ENCODE data around the gene PCDHGB2. TPM values are rescaled to one million over a fixed set of nuclear protein-coding genes. Genes with fewer than 3 reads are reported as not detected.
"Not testable (repeated sequence)": the region's sequence is repeated elsewhere in the genome, so short reads cannot be mapped to it uniquely, and the experiment has no call there.

Gene PCDHGB2
- total RNA-seq, 4 donors from 2014 or later = 9.2 to 14.0 (median 10.4) TPM

DNA sequence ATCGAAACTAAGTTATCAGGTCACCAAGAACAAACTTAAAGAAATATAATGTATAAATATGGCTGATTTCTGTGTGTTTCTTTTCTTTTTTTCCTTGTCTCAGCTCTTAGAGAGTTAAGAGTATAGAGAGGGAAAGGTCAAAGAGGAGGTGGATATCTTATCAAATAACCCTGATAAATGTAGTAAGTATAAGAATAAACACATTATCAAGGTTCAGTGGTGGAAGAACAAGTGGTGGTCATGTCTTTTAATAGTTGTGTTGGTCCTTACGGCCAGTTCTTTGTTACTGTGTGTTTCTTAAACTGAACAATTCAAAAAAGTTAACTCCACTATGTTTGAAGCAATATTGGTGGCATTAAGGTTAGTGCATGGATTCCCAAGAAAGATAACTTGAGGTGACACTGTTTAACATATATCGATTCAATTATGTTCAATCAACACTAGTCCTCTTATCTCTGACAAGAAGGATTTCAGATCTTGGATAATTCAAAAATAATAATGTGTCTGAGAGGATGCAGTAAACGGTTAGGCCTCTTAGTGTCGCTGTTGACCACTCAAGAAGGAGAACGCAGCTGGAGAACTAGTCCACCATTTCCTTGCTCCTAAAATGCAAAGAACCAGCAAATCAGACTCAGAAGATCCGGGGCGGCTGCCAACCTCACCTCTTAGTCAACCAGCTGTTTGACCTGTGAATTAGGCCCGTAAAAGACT is 16.4 kb upstream of the PCDHGB2 start, which contains the start of gene PCDHGA3:
Gene PCDHGA3 (plus strand): TSS at position 588 of the 711 bp plus-strand sequence. CDS start 205 bp downstream, outside the sequence.
- H3K27me3 ChIP-seq = no peaks in the 10 kb centered on the region
- WGBS, 2 donors = 25 to 31% methylated on average over 9 of the region's 9 CpGs
- TF ChIP-seq, protein P1, sequence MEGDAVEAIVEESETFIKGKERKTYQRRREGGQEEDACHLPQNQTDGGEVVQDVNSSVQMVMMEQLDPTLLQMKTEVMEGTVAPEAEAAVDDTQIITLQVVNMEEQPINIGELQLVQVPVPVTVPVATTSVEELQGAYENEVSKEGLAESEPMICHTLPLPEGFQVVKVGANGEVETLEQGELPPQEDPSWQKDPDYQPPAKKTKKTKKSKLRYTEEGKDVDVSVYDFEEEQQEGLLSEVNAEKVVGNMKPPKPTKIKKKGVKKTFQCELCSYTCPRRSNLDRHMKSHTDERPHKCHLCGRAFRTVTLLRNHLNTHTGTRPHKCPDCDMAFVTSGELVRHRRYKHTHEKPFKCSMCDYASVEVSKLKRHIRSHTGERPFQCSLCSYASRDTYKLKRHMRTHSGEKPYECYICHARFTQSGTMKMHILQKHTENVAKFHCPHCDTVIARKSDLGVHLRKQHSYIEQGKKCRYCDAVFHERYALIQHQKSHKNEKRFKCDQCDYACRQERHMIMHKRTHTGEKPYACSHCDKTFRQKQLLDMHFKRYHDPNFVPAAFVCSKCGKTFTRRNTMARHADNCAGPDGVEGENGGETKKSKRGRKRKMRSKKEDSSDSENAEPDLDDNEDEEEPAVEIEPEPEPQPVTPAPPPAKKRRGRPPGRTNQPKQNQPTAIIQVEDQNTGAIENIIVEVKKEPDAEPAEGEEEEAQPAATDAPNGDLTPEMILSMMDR (IDR thresholded peaks at IDR 0.05) = peak in 2 of 5 experiments; percentile 14 to 25
- no peak for TF ChIP-seq POLR2A (IDR thresholded peaks at IDR 0.05)
- no peak for TF ChIP-seq EP300 (IDR thresholded peaks at IDR 0.05)

DNA sequence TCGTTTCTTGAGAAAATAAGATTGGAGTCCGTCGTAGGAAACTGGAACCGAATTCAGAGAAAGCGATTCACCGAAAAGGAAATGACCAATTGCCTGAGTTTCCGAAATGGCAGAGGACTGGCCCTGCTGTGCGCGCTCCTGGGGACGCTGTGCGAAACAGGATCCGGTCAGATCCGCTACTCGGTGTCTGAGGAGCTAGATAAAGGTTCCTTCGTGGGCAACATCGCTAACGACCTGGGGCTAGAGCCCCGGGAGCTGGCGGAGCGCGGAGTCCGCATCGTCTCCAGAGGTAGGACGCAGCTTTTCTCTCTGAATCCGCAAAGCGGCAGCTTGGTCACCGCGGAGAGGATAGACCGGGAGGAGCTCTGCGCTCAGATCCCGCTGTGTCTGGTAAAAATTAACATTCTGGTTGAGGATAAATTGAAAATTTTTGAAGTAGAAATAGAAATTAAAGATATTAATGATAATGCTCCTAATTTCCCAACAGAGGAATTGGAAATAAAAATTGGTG is 15.8 kb upstream of the PCDHGB2 start:
- H3K27me3 ChIP-seq = no peaks in the 10 kb centered on the region
- H3K36me3 ChIP-seq = peaks cover 0 to 12% (median 0%) of the 10 kb centered on the region in 3 donors
- peaks cover 4 to 100% (median 45%) of the 10 kb centered on the region in 4 donors for H3K9me3 ChIP-seq
- H3K4me3 ChIP-seq = peak overlapping the region in 2 of 4 donors; percentile 9 to 29
- 28% methylated on average over 31 of the region's 31 CpGs for WGBS, 2 donors
- H3K27ac ChIP-seq = no peak overlapping the region
- no peaks in the 10 kb centered on the region for H3K4me1 ChIP-seq
- TF ChIP-seq EP300 (IDR thresholded peaks at IDR 0.05) (no peak), POLR2A (IDR thresholded peaks at IDR 0.05) (no peak)
- TF ChIP-seq, protein P1 (IDR thresholded peaks at IDR 0.05) = no peak
- no peak for DNase-seq (ENCODE audit: low spot score in 2 of 2)

More for the DNA sequence above, 16.4 kb upstream of the PCDHGB2 start, which contains the start of gene PCDHGA3:
- H3K4me3 ChIP-seq = peak within 1 kb of the TSS in 2 of 4 donors; percentile 9 to 29
- no peaks in the 10 kb centered on the region for H3K4me1 ChIP-seq
- H3K36me3 ChIP-seq = peaks cover 0 to 8% (median 0%) of the 10 kb centered on the region in 3 donors
- no peak for DNase-seq (ENCODE audit: low spot score in 2 of 2)
- peaks cover 7 to 100% (median 48%) of the 10 kb centered on the region in 4 donors for H3K9me3 ChIP-seq
- no peak within 1 kb of the TSS for H3K27ac ChIP-seq

DNA sequence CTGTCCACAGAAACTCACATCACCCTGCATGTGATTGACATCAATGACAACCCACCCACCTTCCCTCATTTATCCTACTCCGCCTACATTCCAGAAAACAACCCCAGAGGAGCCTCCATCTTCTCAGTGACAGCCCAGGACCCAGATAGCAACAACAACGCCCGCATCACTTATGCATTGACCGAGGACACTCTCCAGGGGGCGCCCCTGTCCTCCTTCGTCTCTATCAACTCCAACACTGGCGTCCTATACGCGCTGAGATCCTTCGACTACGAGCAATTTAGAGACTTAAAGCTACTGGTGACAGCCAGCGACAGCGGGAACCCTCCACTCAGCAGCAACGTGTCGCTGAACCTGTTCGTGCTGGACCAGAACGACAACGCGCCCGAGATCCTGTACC is 14.5 kb upstream of the PCDHGB2 start:
- Histone ChIP-seq H3K4me1 (no peaks in the 10 kb centered on the region), H3K27me3 (no peaks in the 10 kb centered on the region), H3K27ac (no peak overlapping the region), H3K4me3 (no peak overlapping the region), H3K9me3 (peaks cover 4 to 100% (median 45%) of the 10 kb centered on the region in 4 donors), H3K36me3 (peaks cover 0 to 20% (median 0%) of the 10 kb centered on the region in 3 donors)
- no peak for DNase-seq (ENCODE audit: low spot score in 2 of 2)
- no peak for TF ChIP-seq EP300 (IDR thresholded peaks at IDR 0.05)
- TF ChIP-seq, protein P1 (IDR thresholded peaks at IDR 0.05) = no peak
- no peak for TF ChIP-seq POLR2A (IDR thresholded peaks at IDR 0.05)
- 49% methylated on average over 11 to 13 of the region's 20 CpGs for WGBS, 2 donors

DNA sequence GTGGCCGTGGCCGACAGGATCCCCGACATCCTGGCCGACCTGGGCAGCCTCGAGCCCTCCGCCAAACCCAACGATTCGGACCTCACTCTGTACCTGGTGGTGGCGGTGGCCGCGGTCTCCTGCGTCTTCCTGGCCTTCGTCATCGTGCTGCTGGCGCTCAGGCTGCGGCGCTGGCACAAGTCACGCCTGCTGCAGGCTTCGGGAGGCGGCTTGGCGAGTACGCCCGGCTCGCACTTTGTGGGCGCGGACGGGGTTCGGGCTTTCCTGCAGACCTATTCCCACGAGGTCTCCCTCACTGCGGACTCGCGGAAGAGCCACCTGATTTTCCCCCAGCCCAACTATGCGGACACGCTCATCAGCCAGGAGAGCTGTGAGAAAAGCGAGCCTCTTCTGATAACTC is 13.8 kb upstream of the PCDHGB2 start:
- H3K27ac ChIP-seq; H3K27me3 ChIP-seq; H3K4me1 ChIP-seq; DNase-seq (ENCODE audit: low spot score in 2 of 2); H3K4me3 ChIP-seq: not testable (repeated sequence)
- Histone ChIP-seq H3K36me3 (peaks cover 0 to 23% (median 0%) of the 10 kb centered on the region in 3 donors), H3K9me3 (peaks cover 4 to 100% (median 47%) of the 10 kb centered on the region in 4 donors)
- WGBS, 2 donors = 53 to 68% methylated on average over 24 to 26 of the region's 35 CpGs

DNA sequence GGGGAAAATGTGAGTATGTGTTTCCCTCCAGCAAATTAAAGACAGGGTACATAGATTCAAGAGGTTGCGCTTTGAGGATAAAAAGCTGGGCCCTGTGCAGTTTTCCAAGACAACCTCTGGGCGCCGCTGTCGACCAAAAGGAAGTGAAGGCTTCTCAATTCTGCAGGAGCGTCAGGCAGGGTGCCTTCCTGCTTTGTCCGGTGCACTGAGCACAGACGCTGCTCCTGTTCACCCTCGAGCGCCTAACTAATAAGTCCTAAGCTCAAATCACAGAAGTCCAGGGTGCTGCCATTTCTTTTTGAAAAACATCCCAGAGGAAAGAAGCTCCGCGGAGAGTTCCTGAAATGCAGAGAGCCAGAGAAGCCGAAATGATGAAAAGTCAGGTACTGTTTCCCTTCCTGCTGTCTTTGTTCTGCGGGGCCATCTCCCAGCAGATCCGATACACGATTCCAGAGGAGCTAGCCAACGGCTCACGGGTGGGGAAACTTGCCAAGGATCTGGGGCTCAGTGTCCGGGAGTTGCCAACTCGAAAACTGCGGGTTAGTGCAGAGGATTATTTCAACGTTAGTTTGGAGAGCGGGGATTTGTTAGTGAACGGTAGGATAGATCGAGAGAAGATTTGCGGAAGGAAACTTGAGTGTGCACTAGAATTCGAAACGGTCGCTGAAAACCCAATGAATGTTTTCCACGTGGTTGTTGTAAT is 9.7 kb upstream of the PCDHGB2 start, which contains the start of gene PCDHGB1:
Gene PCDHGB1 (plus strand): TSS at position 183 of the 703 bp plus-strand sequence. CDS start 162 bp downstream, at position 345.
- Histone ChIP-seq H3K9me3 (peaks cover 4 to 99% (median 43%) of the 10 kb centered on the region in 4 donors), H3K4me1 (no peaks in the 10 kb centered on the region), H3K4me3 (peak within 1 kb of the TSS in 1 of 4 donors; percentile 2), H3K27ac (no peak within 1 kb of the TSS), H3K27me3 (no peaks in the 10 kb centered on the region), H3K36me3 (peaks cover 0 to 28% (median 0%) of the 10 kb centered on the region in 3 donors)
- no peak for DNase-seq (ENCODE audit: low spot score in 2 of 2)
- 28 to 36% methylated on average over 29 of the region's 29 CpGs for WGBS, 2 donors
- no peak for TF ChIP-seq POLR2A (IDR thresholded peaks at IDR 0.05)
- TF ChIP-seq, protein P1 (IDR thresholded peaks at IDR 0.05) = peak in 2 of 5 experiments; percentile 8 to 10

All from tibial nerve (tissue), 4 donors.